Naive thymus-derived CD4-positive, alpha-beta T cell (primary cell): ENCODE results near the gene CLCN7. TPM values are rescaled to one million over a fixed set of nuclear protein-coding genes. Genes with fewer than 3 reads are reported as not detected.

Source experiments
- ATAC-seq: fragments of 150-1000 bp; cut with Tn5 transposase; 2 replicates; pipeline ENCODE4 v1.10.0; 2021; ENCODE audit warnings: mild to moderate bottlenecking, moderate library complexity
- CTCF ChIA-PET: fragments of 350-600 bp; sonication (Branson Sonifier 250); formaldehyde crosslinking; loops from one replicate; lab custom pipeline; 2021; ENCODE audit warnings: antibody characterized with exemption; lab: Charles Lee
- POLR2A ChIA-PET: fragments of 350-600 bp; sonication (Branson Sonifier 250); formaldehyde crosslinking; loops from one replicate; lab custom pipeline; 2021; ENCODE audit warnings: antibody characterized with exemption, inconsistent platforms; lab: Charles Lee
- DNase-seq, 9 donors: peaks; one replicate each; pipeline versions ENCODE4 v3.0.0 to v3.0.0-alpha.2; 2020 to 2022; ENCODE audit warnings: mixed read lengths in 1 of 9
- H3K27ac ChIP-seq: one replicate; pipeline ENCODE4 v1.7.0; 2013; ENCODE audit warnings: mild to moderate bottlenecking, low read depth, low read length, moderate library complexity
- H3K27me3 ChIP-seq, 2 donors: one replicate each; pipeline ENCODE4 v1.7.0; 2013; ENCODE audit warnings: low read length in 2 of 2, mild to moderate bottlenecking in 2 of 2, moderate library complexity in 2 of 2; ENCODE audit not compliant: control insufficient read depth in 2 of 2, insufficient read depth in 2 of 2
- H3K36me3 ChIP-seq, 3 experiments: 1 replicate in 2 of 3; 2 replicates in 1 of 3; pipeline ENCODE4 v1.7.0; 2013; ENCODE audit warnings: low read length in 3 of 3, mild to moderate bottlenecking in 3 of 3, moderate library complexity in 1 of 3; ENCODE audit not compliant: insufficient read depth in 3 of 3, control insufficient read depth in 2 of 3
- H3K4me1 ChIP-seq, 2 donors: one replicate each; pipeline ENCODE4 v1.7.0; 2013; ENCODE audit warnings: low read length in 2 of 2, mild to moderate bottlenecking in 2 of 2, moderate library complexity in 1 of 2; ENCODE audit not compliant: control insufficient read depth in 2 of 2, insufficient read depth in 2 of 2
- H3K4me3 ChIP-seq: 2 replicates; pipeline ENCODE4 v1.7.0; 2013; ENCODE audit warnings: mild to moderate bottlenecking, low read length
- H3K9me3 ChIP-seq, 3 experiments: 1 replicate in 2 of 3; 2 replicates in 1 of 3; pipeline ENCODE4 v1.7.0; 2013; ENCODE audit warnings: low read length in 3 of 3; ENCODE audit not compliant: control insufficient read depth in 2 of 3
- H3K27ac Mint-ChIP-seq, 9 donors: one replicate each; pipeline ENCODE4 v1.8.0; 2020 to 2022; ENCODE audit warnings: mixed read lengths in 9 of 9, mild to moderate bottlenecking in 8 of 9, moderate library complexity in 5 of 9, inconsistent platforms in 2 of 9
- H3K27me3 Mint-ChIP-seq, 5 donors: one replicate each; pipeline ENCODE4 v1.8.0; 2021 to 2022; ENCODE audit warnings: mixed read lengths in 5 of 5, mild to moderate bottlenecking in 1 of 5
- H3K36me3 Mint-ChIP-seq, 5 donors: one replicate each; pipeline ENCODE4 v1.8.0; 2020 to 2022; ENCODE audit warnings: mixed read lengths in 5 of 5, mild to moderate bottlenecking in 3 of 5, inconsistent platforms in 1 of 5
- H3K4me1 Mint-ChIP-seq, 7 donors: one replicate each; pipeline ENCODE4 v1.8.0; 2020 to 2022; ENCODE audit warnings: mixed read lengths in 7 of 7, mild to moderate bottlenecking in 3 of 7, inconsistent platforms in 1 of 7
- H3K4me3 Mint-ChIP-seq, 10 donors: one replicate each; pipeline ENCODE4 v1.8.0; 2020 to 2022; ENCODE audit warnings: mild to moderate bottlenecking in 10 of 10, mixed read lengths in 10 of 10, moderate library complexity in 6 of 10, inconsistent platforms in 2 of 10
- H3K9me3 Mint-ChIP-seq, 11 donors: one replicate each; pipeline ENCODE4 v1.8.0; 2020 to 2022; ENCODE audit warnings: mixed read lengths in 11 of 11, mild to moderate bottlenecking in 4 of 11, inconsistent platforms in 1 of 11, moderate library complexity in 1 of 11
- intact Hi-C, 2 donors: fragments of 100-400 bp; cut with micrococcal nuclease; formaldehyde crosslinking; loops; one replicate each; pipeline ENCODE4 v1.15.1; 2023
- polyA plus RNA-seq, 2 donors: library from polyadenylated mRNA; unstranded; fragments of 300-500 nt; fragmentation: Illumina TruSeq; gene quantifications; one replicate each; pipeline ENCODE4 v1.2.3, GENCODE V29; 2021
- total RNA-seq, 6 experiments: library from RNA in 5 of 6; stranded (reverse) in 5 of 6; gene quantifications; 1 replicate in 5 of 6; 2 replicates in 1 of 6; pipeline ENCODE4 v1.2.3 and lab custom pipeline; 2021 to 2026

Gene CLCN7
- total and polyA plus RNA-seq, 7 experiments from 2014 or later = 17.0 to 140 (median 106) TPM

GRCh38 chr16:1431497-1432270 is 43.1 kb downstream of the CLCN7 start:
- H3K27me3 ChIP-seq = no peaks in the 10 kb centered on the region
- ATAC-seq (no peak), DNase-seq (no peak)
- no peaks in the 10 kb centered on the region for H3K4me1 ChIP-seq
- Mint-ChIP-seq H3K27me3 (peaks cover 0 to 2% (median 0%) of the 10 kb centered on the region in 5 donors), H3K27ac (peak overlapping the region in 5 of 9 donors; percentile 28 to 92 (median 64)), H3K4me1 (peaks cover 0 to 3% (median 0%) of the 10 kb centered on the region in 7 donors), H3K36me3 (no peaks in the 10 kb centered on the region), H3K9me3 (no peaks in the 10 kb centered on the region), H3K4me3 (peak overlapping the region in 8 of 10 donors; percentile 21 to 77 (median 62))
- CTCF ChIA-PET = interaction anchor here (0.6 kb wide), 2 partner anchors 490 to 1461 kb away, joined by 3 to 4 read pairs; no protein-coding TSS in a partner anchor
- peak overlapping the region; percentile 63 for H3K27ac ChIP-seq
- H3K4me3 ChIP-seq = peak overlapping the region; percentile 24
- intact Hi-C loops = no loop called here
- H3K36me3 ChIP-seq = peaks cover 0 to 6% (median 0%) of the 10 kb centered on the region in 3 experiments
- H3K9me3 ChIP-seq = no peaks in the 10 kb centered on the region
- POLR2A ChIA-PET = interaction anchor here (1.0 to 1.6 kb wide), 3 partner anchors 10 to 104 kb away, joined by 5 to 18 read pairs (median 6); partner anchors contain the start of gene UQCC4

DNA sequence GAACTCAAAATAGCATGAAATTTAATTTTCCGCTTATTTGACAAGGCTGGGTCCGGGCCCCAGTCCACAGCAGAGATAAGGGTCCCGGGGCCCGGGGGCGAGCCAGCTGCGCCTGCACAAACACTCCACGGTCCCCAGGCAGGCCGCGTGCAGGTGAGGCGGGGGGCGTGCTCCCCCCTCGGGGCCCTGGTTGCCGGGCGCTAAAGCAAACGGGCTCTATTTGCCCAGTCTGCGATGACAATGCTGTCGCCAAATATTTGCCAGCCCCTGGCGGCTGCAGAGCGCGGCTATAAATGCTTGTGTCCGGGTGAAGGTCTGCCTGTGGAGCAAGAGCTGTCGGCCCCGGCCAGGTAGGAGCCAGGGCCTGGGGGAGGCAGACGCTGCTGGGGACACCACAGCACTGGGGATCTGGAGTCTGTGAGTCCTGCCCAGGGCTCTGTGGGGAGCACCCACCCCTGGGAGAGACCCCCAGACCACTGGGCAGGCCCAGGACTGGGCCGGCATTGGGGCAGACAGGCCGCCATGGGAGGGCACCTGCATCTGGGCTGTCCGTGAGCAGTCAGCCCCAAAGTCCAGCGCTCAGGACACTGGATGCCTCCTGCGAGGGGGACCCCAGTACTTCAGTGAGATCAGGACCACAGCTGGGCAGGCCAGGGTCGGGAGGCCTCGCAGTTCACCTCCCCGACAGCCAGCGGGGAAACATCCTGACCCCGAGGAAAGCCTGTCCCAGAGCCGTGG is 43.9 kb downstream of the CLCN7 start, which contains the start of gene PERCC1:
Gene PERCC1, plus strand, starts transcription at position 320 of the 738 bp plus-strand sequence. CDS start 1,516 bp downstream, outside the sequence.
- H3K27ac Mint-ChIP-seq = peak within 1 kb of the TSS in 4 of 9 donors; percentile 54 to 92 (median 74)
- H3K9me3 Mint-ChIP-seq = no peaks in the 10 kb centered on the region
- H3K27ac ChIP-seq = peak within 1 kb of the TSS; percentile 63

DNA sequence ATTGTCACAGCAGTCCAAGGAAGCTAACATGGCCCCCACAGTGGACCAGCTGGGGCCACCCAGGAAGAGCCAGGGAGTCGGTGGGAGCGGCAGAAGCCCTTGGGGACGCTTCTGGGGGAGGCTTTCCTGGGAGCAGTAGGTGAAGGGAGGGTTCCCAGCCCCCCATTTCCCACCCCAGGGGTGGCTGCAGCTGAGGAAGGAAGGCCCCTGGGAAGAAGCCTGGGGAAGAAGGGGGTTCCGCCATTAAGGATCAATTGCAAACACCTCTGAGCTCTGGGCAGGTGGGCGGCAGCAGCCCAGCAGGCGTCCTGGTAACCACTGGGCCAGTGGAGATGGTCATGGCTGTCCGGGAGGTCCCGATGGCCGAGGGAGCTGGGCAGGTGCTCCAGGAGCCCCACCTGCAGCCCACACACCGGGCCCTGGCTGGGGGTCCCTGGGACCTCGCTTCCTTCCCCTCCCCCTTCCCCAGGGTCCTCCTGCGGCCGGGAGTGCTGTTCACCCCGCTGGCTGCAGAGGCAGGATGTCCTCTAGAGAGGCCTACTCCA is 44.5 kb downstream of the CLCN7 start:
- no peaks in the 10 kb centered on the region for H3K36me3 Mint-ChIP-seq
- peaks cover 0 to 2% (median 0%) of the 10 kb centered on the region in 5 donors for H3K27me3 Mint-ChIP-seq
- intact Hi-C loops = no loop called here
- Histone ChIP-seq H3K4me3 (no peak overlapping the region), H3K4me1 (no peaks in the 10 kb centered on the region), H3K27ac (no peak overlapping the region), H3K36me3 (no peaks in the 10 kb centered on the region), H3K9me3 (no peaks in the 10 kb centered on the region), H3K27me3 (no peaks in the 10 kb centered on the region)
- no peaks in the 10 kb centered on the region for H3K9me3 Mint-ChIP-seq
- ATAC-seq (no peak), DNase-seq (no peak)
- POLR2A ChIA-PET = interaction anchor here (1.0 kb wide), 1 partner anchor 10 kb away, joined by 5 read pairs; the partner anchor contains the start of gene UQCC4
- peaks cover 0 to 3% (median 0%) of the 10 kb centered on the region in 7 donors for H3K4me1 Mint-ChIP-seq
- CTCF ChIA-PET = interaction anchor here (0.6 kb wide), 1 partner anchor 15 kb away, joined by 3 read pairs; no protein-coding TSS in a partner anchor
- peak overlapping the region in 1 of 10 donors; percentile 13 for H3K4me3 Mint-ChIP-seq
- no peak overlapping the region for H3K27ac Mint-ChIP-seq

More for the DNA sequence above, 43.9 kb downstream of the CLCN7 start, which contains the start of gene PERCC1:
- no peaks in the 10 kb centered on the region for H3K36me3 Mint-ChIP-seq
- H3K9me3 ChIP-seq = no peaks in the 10 kb centered on the region
- no peaks in the 10 kb centered on the region for H3K4me1 ChIP-seq
- H3K27me3 ChIP-seq = no peaks in the 10 kb centered on the region
- H3K36me3 ChIP-seq = peaks cover 0 to under 1% (median 0%) of the 10 kb centered on the region in 3 experiments
- intact Hi-C loops = no loop called here
- peaks cover 0 to 2% (median 0%) of the 10 kb centered on the region in 5 donors for H3K27me3 Mint-ChIP-seq
- DNase-seq = no peak
- CTCF ChIA-PET = interaction anchor here (0.6 kb wide), 2 partner anchors 15 to 491 kb away, joined by 3 read pairs; no protein-coding TSS in a partner anchor
- peak within 1 kb of the TSS in 6 of 10 donors; percentile 51 to 77 (median 66) for H3K4me3 Mint-ChIP-seq
- H3K4me3 ChIP-seq = no peak within 1 kb of the TSS
- peaks cover 0 to 3% (median 0%) of the 10 kb centered on the region in 7 donors for H3K4me1 Mint-ChIP-seq
- no peak for ATAC-seq
- POLR2A ChIA-PET = interaction anchor here (1.0 kb wide), 1 partner anchor 10 kb away, joined by 5 read pairs; the partner anchor contains the start of gene UQCC4

GRCh38 chr16:1429631-1430030 is 45.2 kb downstream of the CLCN7 start:
- H3K9me3 ChIP-seq = no peaks in the 10 kb centered on the region
- H3K4me3 ChIP-seq = no peak overlapping the region
- intact Hi-C loops = loop anchor here (10.0 kb wide), 3 partner anchors 275 to 515 kb away; partner anchors contain the start of genes MAPK8IP3 (in 1 of the 2), MSRB1 (in 1 of the 2), NUBP2 (in 1 of the 2) and SPSB3 (in 1 of the 2)
- Mint-ChIP-seq H3K9me3 (no peaks in the 10 kb centered on the region), H3K4me3 (peak overlapping the region in 1 of 10 donors; percentile 13), H3K27ac (peak overlapping the region in 1 of 9 donors; percentile 72), H3K4me1 (peaks cover 0 to 3% (median 0%) of the 10 kb centered on the region in 7 donors), H3K27me3 (peaks cover 0 to 2% (median 0%) of the 10 kb centered on the region in 5 donors), H3K36me3 (no peaks in the 10 kb centered on the region)
- POLR2A ChIA-PET = interaction anchor here (0.6 kb wide), 1 partner anchor 238 kb away, joined by 4 read pairs; no protein-coding TSS in a partner anchor
- no peaks in the 10 kb centered on the region for H3K4me1 ChIP-seq
- ATAC-seq (no peak), DNase-seq (no peak)
- CTCF ChIA-PET = interaction anchor here (0.8 kb wide), 1 partner anchor 270 kb away, joined by 3 read pairs; no protein-coding TSS in a partner anchor
- no peaks in the 10 kb centered on the region for H3K36me3 ChIP-seq
- no peak overlapping the region for H3K27ac ChIP-seq
- H3K27me3 ChIP-seq = no peaks in the 10 kb centered on the region

- Mint-ChIP-seq H3K9me3 (no peaks in the 10 kb centered on the region), H3K36me3 (no peaks in the 10 kb centered on the region), H3K27ac (peak overlapping the region in 1 of 9 donors; percentile 13), H3K27me3 (peaks cover 0 to 2% (median 0%) of the 10 kb centered on the region in 5 donors), H3K4me3 (no peak overlapping the region), H3K4me1 (peaks cover 0 to 3% (median 0%) of the 10 kb centered on the region in 7 donors)
- no peaks in the 10 kb centered on the region for H3K4me1 ChIP-seq
- intact Hi-C loops = loop anchor here (10.0 kb wide), 3 partner anchors 276 to 516 kb away; partner anchors contain the start of genes MAPK8IP3 (in 1 of the 2), MSRB1 (in 1 of the 2), NUBP2 (in 1 of the 2) and SPSB3 (in 1 of the 2)
- ChIA-PET POLR2A (interaction anchor here (0.6 to 1.1 kb wide), 2 partner anchors 239 to 354 kb away, joined by 4 read pairs; partner anchors contain the start of genes NUBP2 and SPSB3), CTCF (interaction anchor here (0.6 to 0.8 kb wide), 2 partner anchors 95 to 271 kb away, joined by 3 read pairs; no protein-coding TSS in a partner anchor)
- H3K27ac ChIP-seq = no peak overlapping the region
- no peak overlapping the region for H3K4me3 ChIP-seq
- ATAC-seq (no peak), DNase-seq (no peak)
- H3K9me3 ChIP-seq = no peaks in the 10 kb centered on the region
- no peaks in the 10 kb centered on the region for H3K36me3 ChIP-seq
- no peaks in the 10 kb centered on the region for H3K27me3 ChIP-seq
Observed at GRCh38 chr16:1429012-1429411, 45.8 kb downstream of the CLCN7 start.
